GM19238 (cell line): ENCODE data around the gene SHKBP1.
"Not testable (repeated sequence)": the region's sequence is repeated elsewhere in the genome, so short reads cannot be mapped to it uniquely, and the experiment has no call there.

Source experiments
- DNase-seq: peaks from one replicate; pipeline ENCODE4 v3.0.0; 2011; ENCODE audit warnings: low spot score; ENCODE audit not compliant: insufficient read length

The SHKBP1 gene

DNA sequence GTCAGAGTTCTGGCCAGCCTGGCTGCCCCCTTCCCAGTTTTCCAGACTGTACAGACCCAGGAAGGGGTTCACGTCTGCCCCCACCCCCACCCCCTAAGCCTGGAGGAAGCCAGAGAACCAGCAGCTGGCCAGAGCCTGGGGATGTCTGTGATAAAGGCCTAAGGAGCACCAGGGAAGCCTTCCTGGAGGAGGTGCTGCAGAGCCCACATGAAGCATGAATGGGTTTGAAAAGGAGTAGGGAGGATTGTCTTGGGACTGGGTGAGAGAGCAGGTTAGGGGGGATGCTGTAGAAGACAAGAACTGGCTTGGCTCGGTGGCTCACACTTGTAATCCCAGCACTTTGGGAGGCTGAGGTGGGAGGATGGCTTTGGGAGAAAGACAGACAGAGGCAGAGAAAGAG lies 5.8 kb downstream of the SHKBP1 start:
- DNase-seq: no peak

DNA sequence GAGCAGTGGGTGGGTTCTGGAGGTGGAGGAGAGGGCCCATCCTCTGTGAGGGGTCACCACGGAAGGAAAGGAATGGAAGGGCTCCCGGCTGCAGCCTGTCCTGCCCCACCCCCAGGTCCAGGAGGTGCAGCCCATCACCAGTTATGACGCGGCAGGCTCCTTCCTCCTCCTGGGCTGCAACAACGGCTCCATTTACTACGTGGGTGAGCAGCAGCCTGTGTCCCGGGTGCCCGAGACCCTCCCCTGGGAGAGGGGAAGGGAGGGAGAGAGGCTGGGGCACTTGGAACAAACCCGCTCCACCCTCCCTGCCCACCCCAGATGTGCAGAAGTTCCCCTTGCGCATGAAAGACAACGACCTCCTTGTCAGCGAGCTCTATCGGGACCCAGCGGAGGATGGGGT lies 6.6 kb downstream of the SHKBP1 start:
- no peak for DNase-seq

DNA sequence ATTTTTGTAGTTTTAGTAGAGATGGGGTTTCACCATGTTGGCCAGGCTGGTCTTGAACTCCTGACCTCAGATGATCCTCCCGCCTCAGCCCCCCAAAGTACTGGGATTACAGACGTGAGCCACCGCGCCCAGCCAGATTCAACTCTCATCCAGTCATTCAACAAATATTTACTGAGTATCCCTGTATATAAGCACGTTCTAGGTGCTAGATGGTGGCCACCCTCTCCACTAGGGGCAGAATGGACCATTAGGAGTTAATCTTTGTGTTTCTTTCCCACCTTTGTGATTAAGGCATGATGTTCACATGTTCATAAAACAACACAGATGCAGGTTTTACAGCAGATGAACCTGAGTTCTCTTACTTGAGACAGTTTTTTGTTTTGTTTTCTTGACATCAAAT lies 7.3 kb downstream of the SHKBP1 start:
- no peak for DNase-seq

GRCh38 chr19:40585241-40585981 lies 8.7 kb downstream of the SHKBP1 start:
- no peak for DNase-seq

DNA sequence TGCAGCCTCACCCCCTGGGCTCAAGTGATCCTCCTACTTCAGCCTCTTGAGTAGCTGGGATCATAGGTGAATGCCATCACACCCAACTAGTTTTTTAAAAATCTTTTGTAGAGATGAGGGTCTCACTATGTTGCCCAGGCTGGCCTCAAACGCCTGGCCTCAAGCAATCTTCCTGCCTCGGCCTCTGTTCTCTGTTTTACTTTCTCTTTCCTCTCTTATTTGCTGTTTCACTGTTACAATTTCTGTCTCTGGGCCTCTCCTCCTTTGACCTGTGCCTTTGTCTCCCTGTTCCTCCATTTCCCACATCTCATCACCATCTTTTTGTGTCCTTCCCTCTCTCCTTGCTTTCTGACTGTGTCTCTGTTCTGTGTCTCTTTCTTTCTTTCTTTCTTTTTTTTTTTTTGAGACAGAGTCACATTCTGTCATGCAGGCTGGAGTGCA lies 9.3 kb downstream of the SHKBP1 start:
- no peak for DNase-seq

GRCh38 chr19:40586611-40587010 lies 9.9 kb downstream of the SHKBP1 start:
- DNase-seq: no peak

GRCh38 chr19:40588110-40588854 lies 11.6 kb downstream of the SHKBP1 start:
- DNase-seq: no peak

DNA sequence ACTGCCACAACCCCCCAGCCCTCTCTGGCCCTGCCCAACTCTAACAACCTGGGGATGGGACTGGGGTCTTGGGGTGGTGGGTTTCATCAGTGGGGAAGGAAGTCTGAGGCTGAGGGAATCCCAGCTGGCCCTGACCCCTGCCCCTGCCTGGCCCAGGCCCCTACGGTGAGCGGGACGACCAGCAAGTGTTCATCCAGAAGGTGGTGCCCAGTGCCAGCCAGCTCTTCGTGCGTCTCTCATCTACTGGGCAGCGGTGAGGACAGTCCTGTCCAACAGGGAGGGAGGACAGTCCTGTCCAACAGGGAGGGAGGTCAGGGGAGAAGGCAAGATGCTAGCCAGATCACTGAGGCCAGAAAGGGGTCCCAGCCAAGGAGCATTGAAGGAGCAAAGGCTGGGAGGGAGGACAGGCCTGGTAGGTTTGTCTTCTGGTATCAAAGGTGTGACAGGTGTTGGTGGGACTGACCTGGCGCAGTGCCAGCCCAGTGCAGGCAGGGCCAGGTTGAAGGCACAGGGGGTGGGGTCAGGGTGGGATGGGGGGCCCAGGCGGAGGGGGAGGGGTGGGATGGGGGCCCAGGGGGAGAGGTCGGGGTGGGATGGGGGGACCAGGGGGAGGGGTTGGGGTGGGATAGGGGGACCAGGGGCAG lies 12.4 kb downstream of the SHKBP1 start:
- DNase-seq: no peak

- no peak for DNase-seq
Observed at GRCh38 chr19:40589591-40590429, 13.1 kb downstream of the SHKBP1 start.

DNA sequence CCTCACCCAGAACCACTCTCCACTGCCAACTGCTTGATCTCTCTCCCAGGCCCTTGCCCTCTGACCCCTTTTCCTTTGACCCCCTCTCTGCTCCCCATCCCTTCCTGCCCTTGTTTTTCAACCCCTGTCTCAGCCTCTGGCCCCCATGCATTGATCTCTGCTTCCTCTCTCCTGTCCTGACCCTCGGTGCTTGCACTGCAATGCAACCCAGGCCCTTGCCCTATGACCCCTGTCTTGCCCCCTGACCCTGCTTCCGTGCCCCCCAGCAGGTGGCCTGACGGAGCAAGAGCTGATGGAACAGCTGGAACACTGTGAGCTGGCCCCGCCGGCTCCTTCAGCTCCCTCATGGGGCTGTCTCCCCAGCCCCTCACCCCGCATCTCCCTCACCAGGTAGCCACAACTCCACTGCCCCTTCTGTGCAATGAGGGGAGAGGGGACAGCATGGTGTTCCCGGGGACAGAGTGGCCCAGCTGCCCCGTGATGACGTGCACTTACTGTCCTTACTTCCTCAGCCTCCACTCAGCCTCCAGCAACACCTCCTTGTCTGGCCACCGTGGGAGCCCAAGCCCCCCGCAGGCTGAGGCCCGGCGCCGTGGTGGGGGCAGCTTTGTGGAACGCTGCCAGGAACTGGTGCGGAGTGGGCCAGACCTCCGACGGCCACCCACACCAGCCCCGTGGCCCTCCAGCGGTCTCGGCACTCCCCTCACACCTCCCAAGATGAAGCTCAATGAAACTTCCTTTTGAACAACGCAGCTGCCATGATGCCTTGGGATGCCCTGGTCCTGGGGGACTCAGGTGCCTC lies 14.0 kb downstream of the SHKBP1 start:
- no peak for DNase-seq

DNA sequence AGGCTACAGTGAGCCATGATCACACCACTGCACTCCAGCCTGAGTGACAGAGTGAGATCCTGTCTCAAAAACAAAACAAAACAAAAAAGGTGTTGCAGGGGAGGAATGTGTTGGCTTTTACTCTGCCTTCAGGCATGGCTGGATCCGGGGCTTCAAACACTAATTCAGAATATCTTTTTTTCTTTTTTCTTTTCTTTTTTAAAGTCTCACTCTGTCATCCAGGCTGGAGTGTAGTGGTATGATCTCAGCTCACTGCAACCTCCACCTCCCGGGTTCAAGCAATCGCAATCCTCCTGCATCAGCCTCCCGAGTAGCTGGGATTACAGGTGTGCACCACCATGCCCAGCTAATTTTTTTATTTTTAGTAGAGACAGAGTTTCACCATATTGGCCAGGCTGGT lies 15.1 kb downstream of the SHKBP1 start:
- DNase-seq: not testable (repeated sequence)

DNA sequence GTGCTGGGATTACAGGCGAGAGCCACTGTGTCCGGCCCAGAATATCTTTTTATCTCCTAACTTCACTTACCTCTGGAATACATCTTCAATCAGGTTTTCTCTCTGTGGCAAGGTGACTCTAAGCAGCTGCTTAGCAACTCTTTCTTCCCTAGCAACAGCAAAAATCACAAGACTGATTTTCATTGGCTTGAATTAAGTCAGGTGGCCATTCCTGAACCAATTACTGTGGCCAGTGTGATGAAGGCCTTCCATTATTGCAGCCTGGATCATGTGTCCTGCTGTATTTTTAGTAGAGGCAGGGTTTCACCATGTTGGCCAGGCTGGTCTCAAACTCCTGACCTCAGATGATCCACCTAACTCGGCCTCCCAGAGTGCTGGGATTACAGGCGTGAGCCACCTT lies 15.5 kb downstream of the SHKBP1 start:
- DNase-seq: peak; percentile 76

DNA sequence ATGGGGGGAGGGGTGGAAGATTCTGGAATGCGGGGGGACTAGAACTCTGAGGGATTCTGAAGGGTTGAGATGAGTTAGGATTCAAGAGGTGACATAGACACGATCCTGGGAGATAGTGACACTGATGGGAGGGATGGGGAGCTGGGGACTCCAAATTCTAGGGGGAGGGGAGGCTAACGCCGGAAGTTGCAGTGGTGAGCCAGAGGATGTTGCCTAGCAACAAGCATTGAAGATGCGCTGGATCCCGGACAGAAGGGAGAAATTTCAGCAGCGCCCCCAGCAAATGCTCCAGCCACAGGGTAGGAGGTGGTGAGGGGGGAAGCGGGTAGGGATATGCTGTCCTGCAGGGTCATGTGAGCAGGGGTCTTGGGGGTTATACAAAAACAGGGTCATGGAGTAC lies 17.6 kb downstream of the SHKBP1 start:
- DNase-seq: no peak

- DNase-seq: no peak
Observed at GRCh38 chr19:40594657-40595091, 18.0 kb downstream of the SHKBP1 start.

- DNase-seq: no peak
Observed at GRCh38 chr19:40596608-40597328, 20.1 kb downstream of the SHKBP1 start.

DNA sequence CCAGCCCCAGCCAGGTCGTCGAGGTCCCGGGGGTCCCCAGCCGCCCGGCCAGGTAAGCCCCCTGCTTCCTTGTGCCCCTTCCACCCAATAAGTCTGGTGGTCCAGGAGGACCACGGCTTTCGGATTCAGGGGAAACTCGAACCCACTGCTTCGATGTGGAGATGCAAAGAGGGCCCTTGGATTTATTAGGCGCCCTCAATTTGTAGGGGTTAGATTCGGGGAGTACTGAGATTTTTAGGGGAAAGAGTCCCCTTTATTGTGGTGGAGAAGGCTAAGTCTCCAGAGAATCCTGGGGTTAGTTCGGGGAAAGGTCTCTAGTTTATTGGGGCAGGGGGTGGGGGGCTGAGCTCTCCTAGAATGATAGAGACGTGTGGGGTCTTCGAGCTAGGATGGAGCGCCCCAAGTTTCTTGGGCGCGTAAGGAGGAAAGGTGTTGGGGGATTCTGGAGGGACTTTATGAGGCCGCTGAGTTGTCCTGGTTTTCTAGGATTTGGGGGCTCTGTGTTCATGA lies 20.7 kb downstream of the SHKBP1 start:
- DNase-seq: no peak

GRCh38 chr19:40598121-40598917 lies 21.6 kb downstream of the SHKBP1 start:
- DNase-seq: peak; percentile 84

GRCh38 chr19:40598918-40599307 lies 22.2 kb downstream of the SHKBP1 start:
- no peak for DNase-seq

DNA sequence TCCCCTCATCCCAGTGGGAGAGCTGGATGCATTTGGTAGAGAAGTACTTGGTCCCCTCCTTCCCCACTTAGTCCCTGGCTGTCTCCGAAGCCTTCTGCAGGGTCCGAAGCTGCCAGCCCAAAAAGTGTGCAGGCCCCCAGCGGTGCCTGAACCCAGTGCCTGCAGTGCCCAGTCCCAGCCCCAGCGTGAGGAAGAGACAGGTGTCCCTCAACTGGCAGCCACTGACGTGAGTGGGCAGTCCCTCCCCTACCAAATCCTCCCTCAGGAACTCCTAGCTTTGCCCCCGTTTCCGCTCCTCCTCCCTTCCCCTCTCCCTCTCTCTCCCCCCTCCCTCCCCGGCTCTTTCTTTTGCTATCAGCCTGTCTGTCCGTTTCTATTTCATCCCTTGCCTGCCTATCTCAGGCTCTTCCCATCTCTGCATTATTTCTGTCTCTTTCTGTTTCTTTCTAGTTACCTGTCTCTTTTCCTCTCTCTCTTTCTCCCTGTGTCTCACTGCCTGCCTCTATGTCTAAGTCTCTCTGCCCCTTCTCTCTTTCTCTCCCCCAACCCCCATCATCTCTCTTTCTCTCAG lies 22.7 kb downstream of the SHKBP1 start:
- DNase-seq: no peak
